A673 (cell line): ENCODE results near the gene SRRM2. TPM values are rescaled to one million over a fixed set of nuclear protein-coding genes. Genes with fewer than 3 reads are reported as not detected.

Source experiments
- BruUV-seq: library from RNA; stranded (reverse); fragments of 400-500 nt; replicated peaks from 2 replicates; lab custom pipeline; 2021; lab: Mats Ljungman, UMichigan
- CTCF ChIA-PET: fragments of 300-600 bp; sonication (Branson Sonifier 250); formaldehyde crosslinking; loops from one replicate; lab custom pipeline; 2022; ENCODE audit warnings: antibody characterized with exemption; lab: Charles Lee
- POLR2A ChIA-PET: fragments of 300-600 bp; sonication (Branson Sonifier 250); formaldehyde crosslinking; loops from one replicate; lab custom pipeline; 2022; ENCODE audit warnings: antibody characterized with exemption; ENCODE audit not compliant: low non-redundant PET; lab: Charles Lee
- DNase-seq: peaks from one replicate; pipeline ENCODE4 v3.0.0-alpha.2; 2015; ENCODE audit warnings: low spot score
- H3K27ac ChIP-seq: fragments of 200-600 bp; sonication (generic); 2 replicates; pipeline ENCODE4 v1.5.1; 2016; ENCODE audit warnings: mixed run types, low read depth, mild to moderate bottlenecking, mixed read lengths, antibody characterized with exemption, low read length; ENCODE audit not compliant: poor library complexity, severe bottlenecking
- H3K27me3 ChIP-seq: fragments of 200-600 bp; sonication (generic); replicated peaks from 2 replicates; pipeline ENCODE4 v1.6.1; 2017; ENCODE audit warnings: mixed run types, low read depth, mild to moderate bottlenecking, mixed read lengths, antibody characterized with exemption, low read length; ENCODE audit not compliant: insufficient read depth, poor library complexity
- H3K36me3 ChIP-seq: fragments of 200-600 bp; sonication (generic); 2 replicates; pipeline ENCODE4 v1.6.1; 2016; ENCODE audit warnings: mixed run types, mild to moderate bottlenecking, mixed read lengths, antibody characterized with exemption, low read length; ENCODE audit not compliant: insufficient read depth, poor library complexity, severe bottlenecking
- H3K4me1 ChIP-seq: fragments of 200-600 bp; sonication (generic); 2 replicates; pipeline ENCODE4 v1.6.1; 2017; ENCODE audit warnings: mixed run types, mild to moderate bottlenecking, mixed read lengths, antibody characterized with exemption, low read length; ENCODE audit not compliant: insufficient read depth, poor library complexity, severe bottlenecking
- H3K4me3 ChIP-seq: fragments of 200-600 bp; sonication (generic); 2 replicates; pipeline ENCODE4 v1.5.1; 2016; ENCODE audit warnings: low read depth, mixed run types, mild to moderate bottlenecking, mixed read lengths, low read length; ENCODE audit not compliant: poor library complexity, severe bottlenecking
- H3K9me3 ChIP-seq: fragments of 200-600 bp; sonication (generic); 2 replicates; pipeline ENCODE4 v1.6.1; 2016; ENCODE audit warnings: mixed run types, low read depth, mild to moderate bottlenecking, mixed read lengths, antibody characterized with exemption, low read length; ENCODE audit not compliant: poor library complexity, severe bottlenecking
- CTCF ChIP-seq: fragments of 300-800, 200-600 bp; sonication (generic); conservative IDR thresholded peaks from 2 replicates; pipeline ENCODE4 v1.5.1; 2017; ENCODE audit warnings: low read depth, mild to moderate bottlenecking, antibody characterized with exemption, low read length, moderate library complexity, mixed read lengths
- EZH2 ChIP-seq: fragments of 200-600 bp; sonication (generic); IDR thresholded peaks from 2 replicates; pipeline ENCODE4 v1.6.1; 2017; ENCODE audit warnings: borderline replicate concordance, low read depth, mild to moderate bottlenecking, mixed read lengths, antibody characterized with exemption, low read length; ENCODE audit not compliant: poor library complexity, severe bottlenecking
- intact Hi-C: fragments of 100-400 bp; cut with micrococcal nuclease; formaldehyde crosslinking; loops from one replicate; pipeline ENCODE4 v1.10.0; 2022; ENCODE audit not compliant: unreplicated experiment
- total RNA-seq: library from RNA; stranded (reverse); gene quantifications from 2 replicates; pipeline ENCODE4 v1.2.3, GENCODE V29; 2021

SRRM2 gene
- total RNA-seq, 1 experiment from 2014 or later: 642 TPM

- no peaks in the 10 kb centered on the region for H3K4me1 ChIP-seq
- CTCF ChIA-PET: no interaction called here
- H3K27me3 ChIP-seq: peaks cover 14% of the 10 kb centered on the region
- H3K27ac ChIP-seq: no peak overlapping the region
- peaks cover 10% of the 10 kb centered on the region for H3K9me3 ChIP-seq
- no TSS peak for BruUV-seq
- H3K4me3 ChIP-seq: no peak overlapping the region
- no peak for TF ChIP-seq EZH2
- TF ChIP-seq CTCF: no peak
- no peaks in the 10 kb centered on the region for H3K36me3 ChIP-seq
- POLR2A ChIA-PET: no interaction called here
- no peak for DNase-seq
- intact Hi-C loops: no loop called here
Measured at GRCh38 chr16:2806286-2806685, 53.8 kb downstream of the SRRM2 start.

GRCh38 chr16:2808181-2808580 lies 55.7 kb downstream of the SRRM2 start:
- H3K4me1 ChIP-seq: peaks cover 9% of the 10 kb centered on the region
- intact Hi-C loops: no loop called here
- peaks cover 11% of the 10 kb centered on the region for H3K27me3 ChIP-seq
- TF ChIP-seq CTCF (no peak), EZH2 (no peak)
- peaks cover 10% of the 10 kb centered on the region for H3K9me3 ChIP-seq
- H3K4me3 ChIP-seq: no peak overlapping the region
- no peaks in the 10 kb centered on the region for H3K36me3 ChIP-seq
- no TSS peak for BruUV-seq
- POLR2A ChIA-PET: interaction anchor here (0.6 kb wide), 1 partner anchor 119 kb away, joined by 3 read pairs; no protein-coding TSS in a partner anchor
- CTCF ChIA-PET: no interaction called here
- H3K27ac ChIP-seq: no peak overlapping the region
- DNase-seq: no peak

GRCh38 chr16:2809149-2809760 lies 56.8 kb downstream of the SRRM2 start:
- TF ChIP-seq EZH2: no peak
- TF ChIP-seq CTCF: no peak
- Histone ChIP-seq H3K36me3 (no peaks in the 10 kb centered on the region), H3K27me3 (peaks cover 3% of the 10 kb centered on the region), H3K27ac (no peak overlapping the region), H3K4me3 (no peak overlapping the region), H3K9me3 (no peaks in the 10 kb centered on the region), H3K4me1 (peaks cover 9% of the 10 kb centered on the region)
- no TSS peak for BruUV-seq
- ChIA-PET POLR2A (interaction anchor here (0.9 kb wide), 1 partner anchor 15 kb away, joined by 3 read pairs; no protein-coding TSS in a partner anchor), CTCF (no interaction called here)
- intact Hi-C loops: no loop called here
- no peak for DNase-seq
